ENCODE measurements around the gene UFSP1.

- TF ChIP-seq, protein P1, sequence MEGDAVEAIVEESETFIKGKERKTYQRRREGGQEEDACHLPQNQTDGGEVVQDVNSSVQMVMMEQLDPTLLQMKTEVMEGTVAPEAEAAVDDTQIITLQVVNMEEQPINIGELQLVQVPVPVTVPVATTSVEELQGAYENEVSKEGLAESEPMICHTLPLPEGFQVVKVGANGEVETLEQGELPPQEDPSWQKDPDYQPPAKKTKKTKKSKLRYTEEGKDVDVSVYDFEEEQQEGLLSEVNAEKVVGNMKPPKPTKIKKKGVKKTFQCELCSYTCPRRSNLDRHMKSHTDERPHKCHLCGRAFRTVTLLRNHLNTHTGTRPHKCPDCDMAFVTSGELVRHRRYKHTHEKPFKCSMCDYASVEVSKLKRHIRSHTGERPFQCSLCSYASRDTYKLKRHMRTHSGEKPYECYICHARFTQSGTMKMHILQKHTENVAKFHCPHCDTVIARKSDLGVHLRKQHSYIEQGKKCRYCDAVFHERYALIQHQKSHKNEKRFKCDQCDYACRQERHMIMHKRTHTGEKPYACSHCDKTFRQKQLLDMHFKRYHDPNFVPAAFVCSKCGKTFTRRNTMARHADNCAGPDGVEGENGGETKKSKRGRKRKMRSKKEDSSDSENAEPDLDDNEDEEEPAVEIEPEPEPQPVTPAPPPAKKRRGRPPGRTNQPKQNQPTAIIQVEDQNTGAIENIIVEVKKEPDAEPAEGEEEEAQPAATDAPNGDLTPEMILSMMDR (IDR thresholded peaks at IDR 0.05; ENCODE audit: borderline replicate concordance, extremely low read depth, low read length, poor library complexity, severe bottlenecking) = no peak
- TF ChIP-seq EZH2 (IDR thresholded peaks at IDR 0.05; ENCODE audit: borderline replicate concordance, low read depth, low read length, severe bottlenecking) = no peak
Observed at GRCh38 chr7:100892364-100893317, 3.1 kb upstream of the UFSP1 start.
